CD14-positive monocyte (primary cell): ENCODE results near the gene EML3. TPM values are rescaled to one million over a fixed set of nuclear protein-coding genes. Genes with fewer than 3 reads are reported as not detected.

Source experiments
- DNase-seq, 3 donors: peaks; one replicate each; pipeline ENCODE4 v3.0.0-alpha.2; 2011 to 2022
- H2AFZ ChIP-seq: 2 replicates; pipeline ENCODE4 v1.6.0; 2012; ENCODE audit warnings: mild to moderate bottlenecking, low read depth, low read length, inconsistent platforms; ENCODE audit not compliant: insufficient read depth, poor library complexity, severe bottlenecking
- H3K27ac ChIP-seq, 2 donors: 1 replicate in 1 of 2; 2 replicates in 1 of 2; pipeline ENCODE4 v1.5.1; 2012 to 2013; ENCODE audit warnings: low read length in 2 of 2, control low read depth in 1 of 2, inconsistent platforms in 1 of 2, low read depth in 1 of 2, mild to moderate bottlenecking in 1 of 2
- H3K27me3 ChIP-seq, 2 donors: one replicate each; pipeline versions ENCODE4 v1.6.0 to v1.6.1; 2011 to 2013; ENCODE audit warnings: low read length in 2 of 2; ENCODE audit not compliant: control insufficient read depth in 2 of 2, insufficient read depth in 2 of 2
- H3K36me3 ChIP-seq, 2 donors: replicated peaks in 1 of 2; 1 replicate in 1 of 2; 2 replicates in 1 of 2; pipeline versions ENCODE4 v1.5.1 to v1.6.1; 2012 to 2013; ENCODE audit warnings: low read length in 2 of 2, control low read depth in 1 of 2, inconsistent platforms in 1 of 2, mild to moderate bottlenecking in 1 of 2; ENCODE audit not compliant: insufficient read depth in 2 of 2, control insufficient read depth in 1 of 2
- H3K4me1 ChIP-seq, 2 donors: 1 replicate in 1 of 2; 2 replicates in 1 of 2; pipeline versions ENCODE4 v1.5.1 to v1.6.1; 2012 to 2013; ENCODE audit warnings: low read length in 2 of 2, control low read depth in 1 of 2, inconsistent platforms in 1 of 2, mild to moderate bottlenecking in 1 of 2, moderate library complexity in 1 of 2; ENCODE audit not compliant: insufficient read depth in 2 of 2, control insufficient read depth in 1 of 2
- H3K4me2 ChIP-seq: replicated peaks from 2 replicates; pipeline ENCODE3; 2012; ENCODE audit warnings: low read length, moderate library complexity, mild to moderate bottlenecking; ENCODE audit not compliant: poor library complexity, severe bottlenecking; ENCODE audit errors: extremely low read depth
- H3K4me3 ChIP-seq, 3 experiments: fragments of 200-600 bp in 1 of 3; sonication (generic) in 1 of 3; replicated peaks in 1 of 3; 1 replicate in 2 of 3; 2 replicates in 1 of 3; pipeline ENCODE4 v1.5.1; 2011 to 2013; ENCODE audit warnings: low read length in 3 of 3, mild to moderate bottlenecking in 3 of 3, control low read depth in 2 of 3, low read depth in 2 of 3, inconsistent platforms in 1 of 3, moderate library complexity in 1 of 3
- H3K79me2 ChIP-seq: 2 replicates; pipeline ENCODE4 v1.6.0; 2012; ENCODE audit warnings: mild to moderate bottlenecking, control low read depth, inconsistent platforms, low read length, moderate library complexity; ENCODE audit not compliant: insufficient read depth
- H3K9ac ChIP-seq: 2 replicates; pipeline ENCODE4 v1.6.0; 2017; ENCODE audit warnings: low read length, mild to moderate bottlenecking; ENCODE audit not compliant: insufficient read depth, poor library complexity, severe bottlenecking
- H3K9me3 ChIP-seq, 2 donors: replicated peaks in 1 of 2; 1 replicate in 1 of 2; 2 replicates in 1 of 2; pipeline versions ENCODE4 v1.5.1 to v1.6.1; 2012 to 2013; ENCODE audit warnings: low read length in 2 of 2, control low read depth in 1 of 2; ENCODE audit not compliant: control insufficient read depth in 1 of 2, insufficient read depth in 1 of 2
- H4K20me1 ChIP-seq: 2 replicates; pipeline ENCODE4 v1.6.0; 2012; ENCODE audit warnings: mild to moderate bottlenecking, low read length, control low read depth, moderate library complexity; ENCODE audit not compliant: insufficient read depth
- H3K27ac Mint-ChIP-seq, 7 donors: one replicate each; pipeline ENCODE4 v1.8.0; 2020; ENCODE audit warnings: mild to moderate bottlenecking in 7 of 7, mixed read lengths in 7 of 7, moderate library complexity in 6 of 7, inconsistent platforms in 2 of 7
- H3K27me3 Mint-ChIP-seq, 3 donors: one replicate each; pipeline ENCODE4 v1.8.0; 2021 to 2022; ENCODE audit warnings: low read depth in 3 of 3, mild to moderate bottlenecking in 3 of 3, mixed read lengths in 3 of 3, moderate library complexity in 3 of 3, inconsistent platforms in 1 of 3
- H3K36me3 Mint-ChIP-seq, 2 donors: one replicate each; pipeline ENCODE4 v1.8.0; 2020; ENCODE audit warnings: mixed read lengths in 2 of 2, inconsistent platforms in 1 of 2, mild to moderate bottlenecking in 1 of 2
- H3K4me1 Mint-ChIP-seq: one replicate; pipeline ENCODE4 v1.8.0; 2020; ENCODE audit warnings: mild to moderate bottlenecking, mixed read lengths
- H3K4me3 Mint-ChIP-seq, 2 donors: one replicate each; pipeline ENCODE4 v1.8.0; 2020; ENCODE audit warnings: mild to moderate bottlenecking in 2 of 2, mixed read lengths in 2 of 2, moderate library complexity in 1 of 2
- H3K9me3 Mint-ChIP-seq, 7 donors: one replicate each; pipeline ENCODE4 v1.8.0; 2020 to 2022; ENCODE audit warnings: mixed read lengths in 7 of 7, mild to moderate bottlenecking in 6 of 7, moderate library complexity in 6 of 7, inconsistent platforms in 2 of 7
- WGBS: methylation state at CpG from one replicate; pipeline ENCODE4 v1.1.5; 2013; ENCODE audit warnings: missing lambda C conversion rate; ENCODE audit not compliant: insufficient coverage; 5-methylcytosine and 5-hydroxymethylcytosine counted together
- intact Hi-C, 2 donors: fragments of 100-400 bp; cut with micrococcal nuclease; formaldehyde crosslinking; loops; one replicate each; pipeline versions ENCODE4 v1.15.0 to v1.15.1; 2023
- polyA plus RNA-seq, 3 donors: library from polyadenylated mRNA; depleted of rRNA in 1 of 3; unstranded in 2 of 3; stranded (reverse) in 1 of 3; fragments of 300-500 nt in 2 of 3; fragments of >200 nt in 1 of 3; fragmentation: Illumina TruSeq in 2 of 3; gene quantifications; 1 replicate in 2 of 3; 2 replicates in 1 of 3; pipeline ENCODE4 v1.2.3, GENCODE V29; 2012 to 2021
- TF ChIP-seq, protein P1 (sequence below): fragments of 200-600 bp; IDR thresholded peaks from one replicate; pipeline ENCODE4 v1.8.0; 2022; ENCODE audit warnings: antibody characterized with exemption, mild to moderate bottlenecking

The EML3 gene
- polyA plus RNA-seq, 3 donors = 7.2 to 131 (median 10.6) TPM

DNA sequence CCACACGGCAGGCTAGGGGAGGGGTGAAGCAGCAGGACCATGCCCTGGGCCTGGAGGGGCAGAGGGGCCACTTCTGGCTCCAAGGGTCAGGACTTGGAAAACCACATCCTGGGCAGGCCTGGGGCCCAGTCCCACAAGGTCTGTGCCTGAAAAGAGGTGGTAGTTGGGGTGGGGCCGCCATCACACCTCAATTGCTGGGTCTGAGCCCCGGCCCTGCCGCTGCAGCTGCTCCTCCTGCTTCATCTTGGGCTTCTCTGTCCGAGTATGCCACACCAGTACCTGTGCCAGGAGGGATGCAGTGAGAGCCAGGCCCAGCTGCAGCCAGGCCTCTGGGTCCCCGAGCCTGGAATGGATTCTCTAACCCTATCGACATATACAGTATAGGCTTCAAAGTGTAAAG, 2.9 kb upstream of the EML3 start:
- H3K4me3 ChIP-seq = no peak overlapping the region
- H3K4me2 ChIP-seq = no peak overlapping the region
- H4K20me1 ChIP-seq = no peaks in the 10 kb centered on the region
- H3K79me2 ChIP-seq = peaks cover 28% of the 10 kb centered on the region
- no peaks in the 10 kb centered on the region for H3K27me3 ChIP-seq
- DNase-seq = no peak
- H3K27ac ChIP-seq = no peak overlapping the region
- no peaks in the 10 kb centered on the region for H3K9me3 Mint-ChIP-seq
- H3K9me3 ChIP-seq = no peaks in the 10 kb centered on the region
- H3K36me3 ChIP-seq = peaks cover 16 to 32% of the 10 kb centered on the region in 2 donors
- H3K27ac Mint-ChIP-seq = peak overlapping the region in 1 of 7 donors; percentile 36
- H2AFZ ChIP-seq = no peak overlapping the region
- 100% methylated on average over 2 of the region's 7 CpGs for WGBS
- no peak overlapping the region for H3K9ac ChIP-seq
- peaks cover 20 to 28% of the 10 kb centered on the region in 2 donors for H3K4me1 ChIP-seq
- no peak overlapping the region for H3K4me3 Mint-ChIP-seq
- H3K27me3 Mint-ChIP-seq = no peaks in the 10 kb centered on the region
- intact Hi-C loops = loop anchor here in 1 of 2 donors (10.0 kb wide), 1 partner anchor 239 kb away; no protein-coding TSS in a partner anchor
- H3K4me1 Mint-ChIP-seq = peaks cover 20% of the 10 kb centered on the region
- TF ChIP-seq, protein P1, sequence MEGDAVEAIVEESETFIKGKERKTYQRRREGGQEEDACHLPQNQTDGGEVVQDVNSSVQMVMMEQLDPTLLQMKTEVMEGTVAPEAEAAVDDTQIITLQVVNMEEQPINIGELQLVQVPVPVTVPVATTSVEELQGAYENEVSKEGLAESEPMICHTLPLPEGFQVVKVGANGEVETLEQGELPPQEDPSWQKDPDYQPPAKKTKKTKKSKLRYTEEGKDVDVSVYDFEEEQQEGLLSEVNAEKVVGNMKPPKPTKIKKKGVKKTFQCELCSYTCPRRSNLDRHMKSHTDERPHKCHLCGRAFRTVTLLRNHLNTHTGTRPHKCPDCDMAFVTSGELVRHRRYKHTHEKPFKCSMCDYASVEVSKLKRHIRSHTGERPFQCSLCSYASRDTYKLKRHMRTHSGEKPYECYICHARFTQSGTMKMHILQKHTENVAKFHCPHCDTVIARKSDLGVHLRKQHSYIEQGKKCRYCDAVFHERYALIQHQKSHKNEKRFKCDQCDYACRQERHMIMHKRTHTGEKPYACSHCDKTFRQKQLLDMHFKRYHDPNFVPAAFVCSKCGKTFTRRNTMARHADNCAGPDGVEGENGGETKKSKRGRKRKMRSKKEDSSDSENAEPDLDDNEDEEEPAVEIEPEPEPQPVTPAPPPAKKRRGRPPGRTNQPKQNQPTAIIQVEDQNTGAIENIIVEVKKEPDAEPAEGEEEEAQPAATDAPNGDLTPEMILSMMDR = no peak
- peaks cover 27 to 48% of the 10 kb centered on the region in 2 donors for H3K36me3 Mint-ChIP-seq

DNA sequence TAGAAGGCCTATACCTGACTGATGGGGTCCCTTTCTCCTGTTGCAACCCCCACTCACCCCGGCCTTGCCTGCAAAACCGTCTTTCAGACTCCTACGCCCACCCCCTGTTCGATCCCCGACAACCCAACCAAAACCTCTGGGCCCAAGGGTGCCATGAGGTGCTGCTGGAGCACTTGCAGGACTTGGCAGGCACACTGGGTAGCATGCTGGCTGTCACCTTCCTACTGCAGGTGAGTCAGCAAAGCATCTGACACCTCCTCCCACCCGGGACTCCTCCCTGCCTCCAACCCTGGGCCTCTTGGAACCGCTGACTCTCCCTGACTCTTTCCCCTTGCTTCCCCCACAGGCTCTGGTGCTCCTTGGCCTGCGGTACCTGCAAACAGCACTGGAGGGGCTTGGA, 1.7 kb upstream of the EML3 start:
- H3K9me3 Mint-ChIP-seq = peaks cover 0 to 2% (median 0%) of the 10 kb centered on the region in 7 donors
- Histone ChIP-seq H3K9ac (no peak overlapping the region), H3K27ac (no peak overlapping the region), H3K79me2 (peaks cover 19% of the 10 kb centered on the region), H3K9me3 (no peaks in the 10 kb centered on the region), H3K4me2 (no peak overlapping the region), H3K36me3 (peaks cover 19 to 44% of the 10 kb centered on the region in 2 donors), H2AFZ (no peak overlapping the region), H3K27me3 (no peaks in the 10 kb centered on the region), H4K20me1 (no peaks in the 10 kb centered on the region), H3K4me1 (peaks cover 16 to 22% of the 10 kb centered on the region in 2 donors), H3K4me3 (no peak overlapping the region)
- TF ChIP-seq, protein P1 = no peak
- peak overlapping the region in 5 of 7 donors; percentile 27 to 73 (median 50) for H3K27ac Mint-ChIP-seq
- peaks cover 37 to 59% of the 10 kb centered on the region in 2 donors for H3K36me3 Mint-ChIP-seq
- H3K4me1 Mint-ChIP-seq = peaks cover 16% of the 10 kb centered on the region
- no peaks in the 10 kb centered on the region for H3K27me3 Mint-ChIP-seq
- whole genome bisulfite sequencing = 92% methylated on average over 5 of the region's 8 CpGs
- DNase-seq = no peak
- intact Hi-C loops = loop anchor here in 1 of 2 donors (10.0 kb wide), 1 partner anchor 241 kb away; no protein-coding TSS in a partner anchor
- no peak overlapping the region for H3K4me3 Mint-ChIP-seq
